Stimulated activated CD8-positive, alpha-beta memory T cell treated with anti-CD3 and anti-CD28 coated beads, Interleukin-15, amount 100 ng/mL, for 1 hour (primary cell): ENCODE results near the gene SOWAHC.

Experiments
- DNase-seq: peaks from one replicate; pipeline ENCODE4 v3.0.0-alpha.2; 2020; ENCODE audit warnings: low read depth

The SOWAHC gene

GRCh38 chr2:109647636-109648035, 33.5 kb downstream of the SOWAHC start:
- no peak for DNase-seq

GRCh38 chr2:109648041-109648527, 33.9 kb downstream of the SOWAHC start:
- DNase-seq = no peak

GRCh38 chr2:109649736-109650695, 35.9 kb downstream of the SOWAHC start:
- DNase-seq = no peak

GRCh38 chr2:109654326-109655050, 40.3 kb downstream of the SOWAHC start:
- DNase-seq = no peak

GRCh38 chr2:109655287-109655686, 41.1 kb downstream of the SOWAHC start:
- DNase-seq = no peak

GRCh38 chr2:109659396-109660045, 45.4 kb downstream of the SOWAHC start:
- no peak for DNase-seq

GRCh38 chr2:109660046-109660860, 46.1 kb downstream of the SOWAHC start:
- DNase-seq = no peak

GRCh38 chr2:109662889-109663288, 48.7 kb downstream of the SOWAHC start:
- no peak for DNase-seq

- DNase-seq = no peak
Observed at GRCh38 chr2:109663721-109664120, 49.6 kb downstream of the SOWAHC start.

GRCh38 chr2:109666466-109666865, 52.3 kb downstream of the SOWAHC start:
- DNase-seq = no peak
